Vagina (tissue), 2 donors: ENCODE measurements around the gene TNFRSF9. TPM values are rescaled to one million over a fixed set of nuclear protein-coding genes. Genes with fewer than 3 reads are reported as not detected.

Source experiments
- DNase-seq, 2 donors: peaks; one replicate each; pipeline ENCODE4 v3.0.0-alpha.2; 2017; ENCODE audit errors: extremely low spot score in 2 of 2
- H3K27ac ChIP-seq: fragments of 200-600 bp; sonication (generic); one replicate; pipeline ENCODE4 v1.5.1; 2019
- H3K27me3 ChIP-seq: fragments of 200-600 bp; sonication (generic); one replicate; pipeline ENCODE4 v1.5.1; 2019
- H3K36me3 ChIP-seq, 2 donors: fragments of 200-600 bp; sonication (generic); one replicate each; pipeline ENCODE4 v1.5.1; 2017 to 2019
- H3K4me1 ChIP-seq: fragments of 200-600 bp; sonication (generic); one replicate; pipeline ENCODE4 v1.5.1; 2019
- H3K4me3 ChIP-seq, 2 donors: fragments of 200-600 bp; sonication (generic); 1 replicate in 1 of 2; 2 replicates in 1 of 2; pipeline ENCODE4 v1.5.1; 2016 to 2019
- H3K9me3 ChIP-seq: fragments of 200-600 bp; sonication (generic); one replicate; pipeline ENCODE4 v1.5.1; 2019
- POLR2A ChIP-seq, 2 donors: fragments of 450-650 bp; IDR thresholded peaks; one replicate each; pipeline ENCODE4 v1.6.1; 2017; ENCODE audit warnings: antibody characterized with exemption in 2 of 2, mild to moderate bottlenecking in 2 of 2, moderate library complexity in 2 of 2
- POLR2AphosphoS5 ChIP-seq, 2 donors: sonication (generic); formaldehyde crosslinking; IDR thresholded peaks; one replicate each; pipeline ENCODE4 v1.9.0; 2017; ENCODE audit warnings: antibody characterized with exemption in 2 of 2, mild to moderate bottlenecking in 2 of 2, low read depth in 1 of 2; ENCODE audit not compliant: insufficient read depth in 1 of 2
- intact Hi-C: fragments of 100-400 bp; cut with DNase I; formaldehyde crosslinking; loops from one replicate; pipeline ENCODE4 v1.15.1; 2023
- total RNA-seq: library from RNA; depleted of rRNA; stranded (reverse); fragments of >200 nt; gene quantifications from one replicate; pipeline ENCODE4 v1.2.3, GENCODE V29; 2016
- TF ChIP-seq, protein P1 (sequence below), 3 experiments: fragments of 450-650 bp in 2 of 3; fragments of 200-600 bp in 1 of 3; sonication (generic) in 1 of 3; IDR thresholded peaks; one replicate each; pipeline ENCODE4 v1.5.1; 2017 to 2019; ENCODE audit warnings: antibody characterized with exemption in 3 of 3, mild to moderate bottlenecking in 2 of 3, moderate library complexity in 2 of 3

The TNFRSF9 gene
- total RNA-seq, 1 donor from 2014 or later = not detected

DNA sequence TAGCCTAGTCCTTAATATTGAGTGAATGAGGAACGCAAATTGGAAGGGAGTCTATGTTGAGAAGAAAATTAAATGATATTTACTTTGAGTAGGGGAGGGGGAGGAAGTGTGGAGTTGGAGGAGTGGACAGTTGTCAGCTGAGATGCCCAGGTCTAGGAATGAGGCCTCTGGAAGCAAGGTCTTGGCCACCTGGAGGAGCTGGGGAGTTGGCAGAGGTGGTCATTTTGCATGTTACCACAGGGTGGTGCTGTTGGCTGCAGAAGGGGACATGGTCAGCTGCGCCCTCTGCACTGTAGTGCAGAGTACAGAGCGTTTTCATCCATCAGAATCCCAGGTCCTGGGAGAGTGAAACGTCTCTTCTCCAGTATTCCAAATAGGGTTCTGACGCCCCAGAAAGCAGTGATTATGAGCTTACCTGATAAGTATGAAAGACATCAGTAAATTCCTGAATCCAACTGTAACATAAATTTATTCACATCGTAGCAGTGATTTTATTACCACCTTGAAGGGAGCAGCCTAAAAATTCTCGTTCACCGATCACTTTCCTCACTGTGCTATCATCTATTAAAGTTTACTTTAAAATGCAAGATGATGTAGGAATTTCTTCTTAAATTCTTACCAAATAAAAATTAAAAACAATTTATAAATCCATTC is 34.7 kb upstream of the TNFRSF9 start:
- no peaks in the 10 kb centered on the region for H3K4me1 ChIP-seq
- intact Hi-C loops = no loop called here
- TF ChIP-seq POLR2AphosphoS5 (IDR thresholded peaks at IDR 0.05; ENCODE audit: insufficient read depth in 1 of 2, low read depth in 1 of 2) (no peak), POLR2A (IDR thresholded peaks at IDR 0.05) (no peak)
- TF ChIP-seq, protein P1, sequence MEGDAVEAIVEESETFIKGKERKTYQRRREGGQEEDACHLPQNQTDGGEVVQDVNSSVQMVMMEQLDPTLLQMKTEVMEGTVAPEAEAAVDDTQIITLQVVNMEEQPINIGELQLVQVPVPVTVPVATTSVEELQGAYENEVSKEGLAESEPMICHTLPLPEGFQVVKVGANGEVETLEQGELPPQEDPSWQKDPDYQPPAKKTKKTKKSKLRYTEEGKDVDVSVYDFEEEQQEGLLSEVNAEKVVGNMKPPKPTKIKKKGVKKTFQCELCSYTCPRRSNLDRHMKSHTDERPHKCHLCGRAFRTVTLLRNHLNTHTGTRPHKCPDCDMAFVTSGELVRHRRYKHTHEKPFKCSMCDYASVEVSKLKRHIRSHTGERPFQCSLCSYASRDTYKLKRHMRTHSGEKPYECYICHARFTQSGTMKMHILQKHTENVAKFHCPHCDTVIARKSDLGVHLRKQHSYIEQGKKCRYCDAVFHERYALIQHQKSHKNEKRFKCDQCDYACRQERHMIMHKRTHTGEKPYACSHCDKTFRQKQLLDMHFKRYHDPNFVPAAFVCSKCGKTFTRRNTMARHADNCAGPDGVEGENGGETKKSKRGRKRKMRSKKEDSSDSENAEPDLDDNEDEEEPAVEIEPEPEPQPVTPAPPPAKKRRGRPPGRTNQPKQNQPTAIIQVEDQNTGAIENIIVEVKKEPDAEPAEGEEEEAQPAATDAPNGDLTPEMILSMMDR (IDR thresholded peaks at IDR 0.05) = peak; percentile 65 to 84 (median 73)
- H3K27me3 ChIP-seq = no peaks in the 10 kb centered on the region
- DNase-seq = no peak
- H3K9me3 ChIP-seq = no peaks in the 10 kb centered on the region
- H3K4me3 ChIP-seq = no peak overlapping the region
- H3K27ac ChIP-seq = peak overlapping the region; percentile 63
- peaks cover 4 to 56% of the 10 kb centered on the region in 2 donors for H3K36me3 ChIP-seq

DNA sequence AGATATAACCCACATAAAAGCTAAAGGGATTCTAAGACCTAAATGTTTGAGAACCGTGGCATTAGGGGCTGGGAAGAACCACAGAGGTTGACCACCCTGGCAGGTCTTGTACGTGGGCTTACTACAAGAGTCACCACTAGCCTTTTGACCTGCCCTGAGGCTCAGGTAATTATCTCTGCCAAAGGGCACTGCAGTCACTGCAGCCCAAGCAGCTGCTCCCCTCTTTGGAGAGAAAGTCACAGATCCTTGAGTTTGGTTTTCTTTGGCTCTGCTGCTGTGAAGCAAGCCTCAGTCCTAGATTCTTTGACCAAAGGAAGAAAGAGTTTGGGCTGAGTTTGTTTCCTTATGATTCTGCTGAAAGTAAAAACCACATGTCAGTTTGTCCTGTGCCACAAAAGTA is 32.4 kb upstream of the TNFRSF9 start:
- DNase-seq = no peak
- Histone ChIP-seq H3K4me3 (no peak overlapping the region), H3K27me3 (no peaks in the 10 kb centered on the region), H3K9me3 (no peaks in the 10 kb centered on the region), H3K4me1 (no peaks in the 10 kb centered on the region), H3K36me3 (peaks cover 0 to 50% of the 10 kb centered on the region in 2 donors), H3K27ac (no peak overlapping the region)
- intact Hi-C loops = no loop called here
- TF ChIP-seq POLR2AphosphoS5 (IDR thresholded peaks at IDR 0.05; ENCODE audit: insufficient read depth in 1 of 2, low read depth in 1 of 2) = no peak
- TF ChIP-seq, protein P1 (IDR thresholded peaks at IDR 0.05) = no peak
- no peak for TF ChIP-seq POLR2A (IDR thresholded peaks at IDR 0.05)

DNA sequence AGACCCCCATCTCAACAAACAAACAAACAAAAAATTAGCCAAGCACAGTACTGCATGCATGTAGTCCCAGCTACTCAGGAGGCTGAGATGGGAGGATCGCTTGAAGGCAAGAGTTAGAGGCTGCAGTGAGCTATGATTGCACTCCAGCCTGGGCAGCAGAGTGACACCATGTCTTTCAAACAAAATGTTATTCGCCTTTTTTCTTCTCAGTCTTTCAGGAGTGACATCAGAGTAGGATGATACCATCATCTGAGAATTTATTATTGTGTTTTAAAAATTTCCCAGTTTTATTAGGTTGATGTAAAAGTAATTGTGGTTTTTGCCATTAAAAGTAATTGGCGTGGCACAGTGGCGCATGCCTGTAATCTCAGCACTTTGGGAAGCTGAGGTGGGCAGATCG is 31.6 kb upstream of the TNFRSF9 start:
- Histone ChIP-seq H3K27me3 (no peaks in the 10 kb centered on the region), H3K27ac (no peak overlapping the region), H3K36me3 (peaks cover 0 to 53% of the 10 kb centered on the region in 2 donors), H3K4me1 (no peaks in the 10 kb centered on the region), H3K4me3 (no peak overlapping the region), H3K9me3 (no peaks in the 10 kb centered on the region)
- intact Hi-C loops = no loop called here
- no peak for TF ChIP-seq POLR2AphosphoS5 (IDR thresholded peaks at IDR 0.05; ENCODE audit: insufficient read depth in 1 of 2, low read depth in 1 of 2)
- TF ChIP-seq, protein P1 (IDR thresholded peaks at IDR 0.05) = no peak
- TF ChIP-seq POLR2A (IDR thresholded peaks at IDR 0.05) = no peak
- DNase-seq = no peak

DNA sequence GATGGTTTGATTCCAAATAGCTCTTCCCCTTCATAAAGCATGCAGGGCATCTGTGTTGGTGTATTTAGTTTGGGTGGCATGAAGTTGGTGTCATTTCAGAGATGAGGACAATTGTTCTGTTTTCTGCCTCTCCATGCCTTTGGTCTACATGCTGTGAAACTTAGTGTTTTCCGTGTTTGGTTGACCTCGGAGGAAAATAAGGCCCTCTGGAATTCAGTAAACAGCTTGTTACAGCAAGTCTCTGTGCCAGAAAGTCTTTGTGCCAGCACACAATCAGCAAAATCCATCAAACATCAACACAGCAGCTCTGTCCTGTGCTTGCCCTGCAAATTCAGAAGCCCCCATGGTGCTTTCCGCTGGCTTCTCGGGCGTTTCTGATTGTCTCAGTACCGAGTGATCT is 30.4 kb upstream of the TNFRSF9 start:
- Histone ChIP-seq H3K27me3 (no peaks in the 10 kb centered on the region), H3K27ac (no peak overlapping the region), H3K36me3 (peaks cover 0 to 47% of the 10 kb centered on the region in 2 donors), H3K4me3 (no peak overlapping the region), H3K4me1 (peaks cover 12% of the 10 kb centered on the region), H3K9me3 (no peaks in the 10 kb centered on the region)
- intact Hi-C loops = no loop called here
- TF ChIP-seq POLR2AphosphoS5 (IDR thresholded peaks at IDR 0.05; ENCODE audit: insufficient read depth in 1 of 2, low read depth in 1 of 2) (no peak), POLR2A (IDR thresholded peaks at IDR 0.05) (no peak)
- TF ChIP-seq, protein P1 (IDR thresholded peaks at IDR 0.05) = no peak
- DNase-seq = no peak

DNA sequence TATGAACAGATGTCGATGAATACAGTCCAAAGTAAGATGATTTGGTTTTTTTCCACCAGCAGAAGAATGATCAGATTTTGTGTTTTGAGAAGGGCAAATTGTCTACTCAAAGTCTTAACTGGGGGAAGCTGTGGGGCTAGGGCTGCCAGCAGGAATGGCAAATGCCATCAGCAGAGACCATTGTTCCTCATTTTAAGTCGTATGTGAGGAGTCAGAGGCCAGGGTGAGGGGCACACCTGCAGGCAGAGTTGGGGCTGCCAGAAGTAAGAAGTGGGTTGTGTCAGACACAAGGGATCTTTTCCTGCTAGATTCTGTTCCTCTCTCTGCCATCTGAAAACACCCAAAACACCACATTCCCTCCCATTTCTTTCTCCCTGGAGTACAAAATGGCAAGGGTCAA is 29.6 kb upstream of the TNFRSF9 start:
- intact Hi-C loops = no loop called here
- H3K9me3 ChIP-seq = no peaks in the 10 kb centered on the region
- no peak for DNase-seq
- no peak overlapping the region for H3K4me3 ChIP-seq
- H3K36me3 ChIP-seq = peaks cover 0 to 55% of the 10 kb centered on the region in 2 donors
- no peak for TF ChIP-seq POLR2A (IDR thresholded peaks at IDR 0.05)
- no peak for TF ChIP-seq POLR2AphosphoS5 (IDR thresholded peaks at IDR 0.05; ENCODE audit: insufficient read depth in 1 of 2, low read depth in 1 of 2)
- TF ChIP-seq, protein P1 (IDR thresholded peaks at IDR 0.05) = no peak
- H3K4me1 ChIP-seq = peaks cover 14% of the 10 kb centered on the region
- no peaks in the 10 kb centered on the region for H3K27me3 ChIP-seq
- no peak overlapping the region for H3K27ac ChIP-seq
